HepG2 (cell line): ENCODE data around the gene MTR. TPM values are rescaled to one million over a fixed set of nuclear protein-coding genes. Genes with fewer than 3 reads are reported as not detected.

Source experiments
- BHLHE40 ChIP-seq: IDR thresholded peaks from 2 replicates; pipeline ENCODE4 v1.6.1; 2011; ENCODE audit warnings: low read length, improper control_type of control experiment
- DR1 ChIP-seq: sonication (generic); formaldehyde crosslinking; IDR thresholded peaks from 2 replicates; pipeline ENCODE4 v1.8.0; 2021; ENCODE audit warnings: mild to moderate bottlenecking, missing genetic modification reagents, inconsistent platforms
- EEA1 ChIP-seq: sonication (generic); formaldehyde crosslinking; IDR thresholded peaks from 2 replicates; pipeline ENCODE4 v1.5.1; 2020; ENCODE audit warnings: mild to moderate bottlenecking, missing genetic modification reagents, borderline replicate concordance
- HMG20A ChIP-seq: IDR thresholded peaks from 2 replicates; pipeline ENCODE4 v1.6.1; 2016; ENCODE audit warnings: borderline replicate concordance
- KAT8 ChIP-seq: IDR thresholded peaks from 2 replicates; pipeline ENCODE4 v1.6.1; 2016; ENCODE audit warnings: missing genetic modification reagents, missing compliant biosample characterization
- KDM6A ChIP-seq: IDR thresholded peaks from 2 replicates; pipeline ENCODE4 v1.6.1; 2016; ENCODE audit warnings: low read depth
- KMT2B ChIP-seq: IDR thresholded peaks from 2 replicates; pipeline ENCODE4 v1.6.1; 2016; ENCODE audit warnings: missing genetic modification reagents, missing compliant biosample characterization
- MYNN ChIP-seq: sonication (generic); formaldehyde crosslinking; IDR thresholded peaks from 2 replicates; pipeline ENCODE4 v1.4.0; 2020; ENCODE audit warnings: mild to moderate bottlenecking, low read depth, missing genetic modification reagents
- NKX3-1 ChIP-seq: sonication (generic); formaldehyde crosslinking; IDR thresholded peaks from 2 replicates; pipeline ENCODE4 v1.5.0; 2020; ENCODE audit warnings: missing genetic modification reagents
- NRL ChIP-seq: sonication (generic); formaldehyde crosslinking; IDR thresholded peaks from 2 replicates; pipeline ENCODE4 v1.5.0; 2020; ENCODE audit warnings: missing genetic modification reagents, mild to moderate bottlenecking, moderate library complexity, borderline replicate concordance
- PHF8 ChIP-seq: sonication (generic); formaldehyde crosslinking; IDR thresholded peaks from 2 replicates; pipeline ENCODE4 v1.5.0; 2020; ENCODE audit warnings: missing genetic modification reagents
- POGZ ChIP-seq: sonication (generic); formaldehyde crosslinking; IDR thresholded peaks from 2 replicates; pipeline ENCODE4 v1.4.0; 2020; ENCODE audit warnings: mild to moderate bottlenecking, missing genetic modification reagents
- RXRB ChIP-seq: IDR thresholded peaks from 2 replicates; pipeline ENCODE4 v1.6.1; 2016; ENCODE audit warnings: borderline replicate concordance, missing genetic modification reagents, missing compliant biosample characterization
- SAP130 ChIP-seq: IDR thresholded peaks from 2 replicates; pipeline ENCODE4 v1.6.1; 2016; ENCODE audit warnings: low read depth
- SP4 ChIP-seq: sonication (generic); formaldehyde crosslinking; IDR thresholded peaks from 2 replicates; pipeline ENCODE4 v1.8.1; 2023; ENCODE audit warnings: mild to moderate bottlenecking, missing genetic modification reagents
- ZNF230 ChIP-seq: sonication (generic); formaldehyde crosslinking; IDR thresholded peaks from 2 replicates; pipeline ENCODE4 v1.4.0; 2020; ENCODE audit warnings: mild to moderate bottlenecking, missing genetic modification reagents
- ZNF644 ChIP-seq: IDR thresholded peaks from 2 replicates; pipeline ENCODE4 v1.6.1; 2016; ENCODE audit warnings: low read depth
- ZNF652 ChIP-seq: IDR thresholded peaks from 2 replicates; pipeline ENCODE4 v1.6.1; 2016; ENCODE audit warnings: low read depth, borderline replicate concordance
- ZNF749 ChIP-seq: sonication (generic); formaldehyde crosslinking; IDR thresholded peaks from 2 replicates; pipeline ENCODE4 v1.8.0; 2022; ENCODE audit warnings: mild to moderate bottlenecking, missing genetic modification reagents, moderate library complexity, borderline replicate concordance
- polyA plus RNA-seq, 8 experiments: library from polyadenylated mRNA; depleted of rRNA in 3 of 8; stranded (reverse) in 7 of 8; unstranded in 1 of 8; fragments of >200 nt; fragmentation: Illumina TruSeq in 4 of 8; extraction: Trizol in 4 of 8; gene quantifications; 2 replicates each; pipeline versions ENCODE4 v1.2.1 to v1.2.3, GENCODE V29; 2011 to 2016; ENCODE audit warnings: low read depth in 4 of 8, missing spikeins in 1 of 8, mixed read lengths in 1 of 8; ENCODE audit not compliant: insufficient read depth in 1 of 8
- total RNA-seq, 5 experiments: library from RNA; depleted of rRNA; stranded (reverse); fragments of >200 nt; fragmentation: Illumina TruSeq; extraction: Trizol; gene quantifications; 2 replicates each; pipeline ENCODE4 v1.2.3, GENCODE V29; 2016; ENCODE audit warnings: low read depth in 1 of 5
- TF ChIP-seq, protein P1 (sequence below): IDR thresholded peaks from 2 replicates; pipeline ENCODE4 v1.4.0; 2020; ENCODE audit warnings: mild to moderate bottlenecking, missing genetic modification reagents
- TF ChIP-seq, protein P2 (sequence below): IDR thresholded peaks from 2 replicates; pipeline ENCODE4 v1.6.1; 2012; ENCODE audit warnings: low read depth, low read length, improper control_type of control experiment
- TF ChIP-seq, protein P3 (sequence below): sonication (generic); formaldehyde crosslinking; conservative IDR thresholded peaks from 2 replicates; pipeline ENCODE4 v1.4.0; 2020; ENCODE audit warnings: mild to moderate bottlenecking, missing genetic modification reagents, moderate library complexity

MTR gene
- total and polyA plus RNA-seq, 2 of the 13 experiments (the other 11 are each of a cell fraction or from before 2014, with no cell fraction given), result 16.3 to 36.1 TPM

DNA sequence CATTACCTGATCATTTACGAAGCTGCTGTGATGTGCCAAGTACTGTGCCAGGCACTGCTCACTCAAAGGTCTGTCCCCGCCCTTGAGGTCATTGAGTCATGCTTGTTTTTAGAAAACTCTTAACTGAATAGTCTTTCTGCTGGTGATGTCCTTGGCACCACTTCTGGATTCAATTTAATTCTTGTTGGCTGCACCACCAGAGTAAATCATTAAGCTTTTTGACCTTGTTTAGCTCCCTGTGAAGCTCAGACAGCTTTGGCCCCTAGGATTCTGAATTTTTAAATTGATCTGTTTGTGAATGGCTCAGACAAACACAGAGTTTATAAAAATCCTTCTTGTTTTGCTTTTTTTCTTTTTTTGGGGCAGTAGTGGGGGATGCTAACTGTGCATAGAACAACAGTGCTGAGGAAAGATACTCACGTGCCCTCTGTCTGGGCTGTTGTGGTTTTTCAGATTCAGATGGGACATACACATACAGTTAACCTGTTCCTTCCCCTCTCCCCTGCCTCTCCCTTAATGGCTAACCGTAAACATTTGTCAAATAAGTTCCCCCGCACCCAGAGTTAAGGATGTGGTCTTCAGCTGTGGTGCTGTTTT, 67.6 kb downstream of the MTR start (continued):
- TF ChIP-seq, protein P1, sequence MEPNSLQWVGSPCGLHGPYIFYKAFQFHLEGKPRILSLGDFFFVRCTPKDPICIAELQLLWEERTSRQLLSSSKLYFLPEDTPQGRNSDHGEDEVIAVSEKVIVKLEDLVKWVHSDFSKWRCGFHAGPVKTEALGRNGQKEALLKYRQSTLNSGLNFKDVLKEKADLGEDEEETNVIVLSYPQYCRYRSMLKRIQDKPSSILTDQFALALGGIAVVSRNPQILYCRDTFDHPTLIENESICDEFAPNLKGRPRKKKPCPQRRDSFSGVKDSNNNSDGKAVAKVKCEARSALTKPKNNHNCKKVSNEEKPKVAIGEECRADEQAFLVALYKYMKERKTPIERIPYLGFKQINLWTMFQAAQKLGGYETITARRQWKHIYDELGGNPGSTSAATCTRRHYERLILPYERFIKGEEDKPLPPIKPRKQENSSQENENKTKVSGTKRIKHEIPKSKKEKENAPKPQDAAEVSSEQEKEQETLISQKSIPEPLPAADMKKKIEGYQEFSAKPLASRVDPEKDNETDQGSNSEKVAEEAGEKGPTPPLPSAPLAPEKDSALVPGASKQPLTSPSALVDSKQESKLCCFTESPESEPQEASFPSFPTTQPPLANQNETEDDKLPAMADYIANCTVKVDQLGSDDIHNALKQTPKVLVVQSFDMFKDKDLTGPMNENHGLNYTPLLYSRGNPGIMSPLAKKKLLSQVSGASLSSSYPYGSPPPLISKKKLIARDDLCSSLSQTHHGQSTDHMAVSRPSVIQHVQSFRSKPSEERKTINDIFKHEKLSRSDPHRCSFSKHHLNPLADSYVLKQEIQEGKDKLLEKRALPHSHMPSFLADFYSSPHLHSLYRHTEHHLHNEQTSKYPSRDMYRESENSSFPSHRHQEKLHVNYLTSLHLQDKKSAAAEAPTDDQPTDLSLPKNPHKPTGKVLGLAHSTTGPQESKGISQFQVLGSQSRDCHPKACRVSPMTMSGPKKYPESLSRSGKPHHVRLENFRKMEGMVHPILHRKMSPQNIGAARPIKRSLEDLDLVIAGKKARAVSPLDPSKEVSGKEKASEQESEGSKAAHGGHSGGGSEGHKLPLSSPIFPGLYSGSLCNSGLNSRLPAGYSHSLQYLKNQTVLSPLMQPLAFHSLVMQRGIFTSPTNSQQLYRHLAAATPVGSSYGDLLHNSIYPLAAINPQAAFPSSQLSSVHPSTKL (CRISPR knock-in tag), result peak; percentile 83
- TF ChIP-seq KAT8 (CRISPR knock-in tag) (peak; percentile 41; the same call in 1 of the 2 replicates), PHF8 (no peak), EEA1 (CRISPR knock-in tag) (no peak), MYNN (no peak), DR1 (CRISPR knock-in tag) (no peak), NRL (CRISPR knock-in tag) (no peak), POGZ (CRISPR knock-in tag) (peak; percentile 65), HMG20A (peak; percentile 70; the same call in 1 of the 2 replicates), ZNF644 (CRISPR knock-in tag) (0 out of 2 replicates have a peak, but pooled peaks have one; percentile 30), ZNF749 (CRISPR knock-in tag) (no peak), BHLHE40 (peak; percentile 87), ZNF652 (CRISPR knock-in tag) (peak; percentile 94), KDM6A (CRISPR knock-in tag) (peak; percentile 67; the same call in 1 of the 2 replicates), KMT2B (CRISPR knock-in tag) (no peak), NKX3-1 (CRISPR knock-in tag) (peak; percentile 72; the same call in 1 of the 2 replicates), SAP130 (CRISPR knock-in tag) (peak; percentile 43; the same call in 1 of the 2 replicates), SP4 (no peak), RXRB (peak; percentile 84), ZNF230 (CRISPR knock-in tag) (no peak)
- TF ChIP-seq, protein P2, sequence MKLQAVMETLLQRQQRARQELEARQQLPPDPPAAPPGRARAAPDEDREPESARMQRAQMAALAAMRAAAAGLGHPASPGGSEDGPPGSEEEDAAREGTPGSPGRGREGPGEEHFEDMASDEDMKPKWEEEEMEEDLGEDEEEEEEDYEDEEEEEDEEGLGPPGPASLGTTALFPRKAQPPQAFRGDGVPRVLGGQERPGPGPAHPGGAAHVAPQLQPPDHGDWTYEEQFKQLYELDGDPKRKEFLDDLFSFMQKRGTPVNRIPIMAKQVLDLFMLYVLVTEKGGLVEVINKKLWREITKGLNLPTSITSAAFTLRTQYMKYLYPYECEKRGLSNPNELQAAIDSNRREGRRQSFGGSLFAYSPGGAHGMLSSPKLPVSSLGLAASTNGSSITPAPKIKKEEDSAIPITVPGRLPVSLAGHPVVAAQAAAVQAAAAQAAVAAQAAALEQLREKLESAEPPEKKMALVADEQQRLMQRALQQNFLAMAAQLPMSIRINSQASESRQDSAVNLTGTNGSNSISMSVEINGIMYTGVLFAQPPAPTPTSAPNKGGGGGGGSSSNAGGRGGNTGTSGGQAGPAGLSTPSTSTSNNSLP, result peak; percentile 87
- TF ChIP-seq, protein P3, sequence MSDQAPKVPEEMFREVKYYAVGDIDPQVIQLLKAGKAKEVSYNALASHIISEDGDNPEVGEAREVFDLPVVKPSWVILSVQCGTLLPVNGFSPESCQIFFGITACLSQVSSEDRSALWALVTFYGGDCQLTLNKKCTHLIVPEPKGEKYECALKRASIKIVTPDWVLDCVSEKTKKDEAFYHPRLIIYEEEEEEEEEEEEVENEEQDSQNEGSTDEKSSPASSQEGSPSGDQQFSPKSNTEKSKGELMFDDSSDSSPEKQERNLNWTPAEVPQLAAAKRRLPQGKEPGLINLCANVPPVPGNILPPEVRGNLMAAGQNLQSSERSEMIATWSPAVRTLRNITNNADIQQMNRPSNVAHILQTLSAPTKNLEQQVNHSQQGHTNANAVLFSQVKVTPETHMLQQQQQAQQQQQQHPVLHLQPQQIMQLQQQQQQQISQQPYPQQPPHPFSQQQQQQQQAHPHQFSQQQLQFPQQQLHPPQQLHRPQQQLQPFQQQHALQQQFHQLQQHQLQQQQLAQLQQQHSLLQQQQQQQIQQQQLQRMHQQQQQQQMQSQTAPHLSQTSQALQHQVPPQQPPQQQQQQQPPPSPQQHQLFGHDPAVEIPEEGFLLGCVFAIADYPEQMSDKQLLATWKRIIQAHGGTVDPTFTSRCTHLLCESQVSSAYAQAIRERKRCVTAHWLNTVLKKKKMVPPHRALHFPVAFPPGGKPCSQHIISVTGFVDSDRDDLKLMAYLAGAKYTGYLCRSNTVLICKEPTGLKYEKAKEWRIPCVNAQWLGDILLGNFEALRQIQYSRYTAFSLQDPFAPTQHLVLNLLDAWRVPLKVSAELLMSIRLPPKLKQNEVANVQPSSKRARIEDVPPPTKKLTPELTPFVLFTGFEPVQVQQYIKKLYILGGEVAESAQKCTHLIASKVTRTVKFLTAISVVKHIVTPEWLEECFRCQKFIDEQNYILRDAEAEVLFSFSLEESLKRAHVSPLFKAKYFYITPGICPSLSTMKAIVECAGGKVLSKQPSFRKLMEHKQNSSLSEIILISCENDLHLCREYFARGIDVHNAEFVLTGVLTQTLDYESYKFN (CRISPR knock-in tag), result peak; percentile 94
